HG03571 (cell line): Measurements from ENCODE around the gene ANKS1A.
"Not testable (repeated sequence)": the region's sequence is repeated elsewhere in the genome, so short reads cannot be mapped to it uniquely, and the experiment has no call there.

ENCODE experiments used
- ATAC-seq: cut with Tn5 transposase; IDR thresholded peaks from one replicate; pipeline ENCODE4 v1.9.1; 2021; ENCODE audit not compliant: unreplicated experiment

Gene ANKS1A

DNA sequence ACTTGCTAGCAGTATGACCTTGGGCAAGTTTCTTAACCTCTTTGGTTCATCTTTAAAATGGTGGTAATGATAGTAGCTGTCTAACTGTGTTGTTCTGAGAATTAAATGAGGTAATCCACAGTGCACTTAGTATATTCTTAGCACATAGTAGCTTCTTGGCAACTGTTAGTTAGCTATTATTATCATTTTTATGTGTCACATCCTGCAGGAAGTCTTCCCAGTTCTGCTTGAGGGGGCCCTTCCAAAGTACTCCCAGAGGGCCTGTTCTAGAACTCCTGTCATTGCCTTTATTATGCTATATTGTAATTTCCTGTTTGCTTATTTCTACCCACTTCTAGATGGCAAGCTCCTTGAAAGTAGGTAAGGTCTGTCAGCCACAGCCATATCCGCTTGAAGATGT, 30.6 kb downstream of the ANKS1A start:
- no peak for ATAC-seq

DNA sequence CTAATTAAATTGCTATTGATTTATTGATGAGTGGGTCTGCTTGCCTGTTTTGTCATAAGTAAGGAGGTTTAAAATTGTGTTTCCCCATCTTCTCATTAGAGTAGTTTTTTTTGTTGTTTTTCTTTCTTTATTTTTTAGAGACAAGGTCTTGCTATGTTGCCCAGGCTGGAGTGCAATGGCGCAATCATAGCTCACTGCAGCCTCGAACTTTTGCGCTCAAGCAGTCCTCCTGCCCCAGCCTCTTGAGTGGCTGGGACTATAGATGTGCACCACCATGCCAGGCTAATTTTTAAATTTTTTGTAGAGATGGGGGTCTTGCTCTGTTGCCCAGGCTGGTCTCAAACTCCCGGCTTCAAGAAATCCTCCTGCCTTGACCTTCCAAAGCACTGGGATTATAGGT, 31.0 kb downstream of the ANKS1A start:
- no peak for ATAC-seq

DNA sequence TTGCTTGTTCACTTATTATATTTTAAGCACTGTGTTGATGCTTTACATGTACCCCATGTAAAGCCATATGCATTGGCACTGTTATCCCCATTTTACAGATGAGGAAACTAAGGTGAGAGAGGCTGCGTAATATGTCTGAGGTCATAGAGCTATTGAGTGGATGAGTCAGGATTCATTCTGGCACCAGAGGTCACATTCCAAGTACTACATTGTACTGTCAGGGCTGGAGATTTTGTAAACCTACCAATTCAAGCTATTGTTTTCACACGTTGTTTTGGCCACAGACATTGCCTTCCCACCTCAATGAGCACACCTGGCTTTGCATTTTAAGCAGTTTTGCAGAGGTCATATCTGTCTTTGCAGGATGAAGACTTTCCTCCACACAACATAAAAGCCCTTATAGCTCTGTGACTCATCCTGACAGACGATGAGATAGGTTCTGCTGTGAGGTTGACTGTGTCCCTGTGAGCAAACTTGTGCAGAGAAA, 33.2 kb downstream of the ANKS1A start:
- no peak for ATAC-seq

- ATAC-seq, result no peak
Observed at GRCh38 chr6:34924831-34925625, 36.0 kb downstream of the ANKS1A start.

DNA sequence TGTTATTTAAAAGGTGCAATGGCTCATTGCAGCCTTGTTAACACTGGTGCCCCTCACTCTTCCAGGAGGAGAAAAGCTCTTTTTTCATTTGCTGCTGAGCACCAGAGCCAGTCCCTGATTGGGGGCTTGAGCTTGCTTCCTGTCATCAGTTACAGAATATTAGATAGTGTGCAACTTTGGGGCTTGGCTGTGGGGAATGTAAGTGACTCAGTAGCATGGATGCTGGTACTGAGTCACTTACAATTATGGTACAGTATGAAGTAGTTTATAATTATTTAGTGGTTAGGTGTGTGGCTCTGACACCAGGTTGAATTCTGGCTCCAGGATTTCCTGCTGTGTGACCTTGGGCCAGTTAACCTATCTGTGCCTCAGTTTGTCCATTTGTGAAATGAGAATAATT, 37.6 kb downstream of the ANKS1A start:
- no peak for ATAC-seq

GRCh38 chr6:34928220-34928619, 39.2 kb downstream of the ANKS1A start:
- no peak for ATAC-seq

DNA sequence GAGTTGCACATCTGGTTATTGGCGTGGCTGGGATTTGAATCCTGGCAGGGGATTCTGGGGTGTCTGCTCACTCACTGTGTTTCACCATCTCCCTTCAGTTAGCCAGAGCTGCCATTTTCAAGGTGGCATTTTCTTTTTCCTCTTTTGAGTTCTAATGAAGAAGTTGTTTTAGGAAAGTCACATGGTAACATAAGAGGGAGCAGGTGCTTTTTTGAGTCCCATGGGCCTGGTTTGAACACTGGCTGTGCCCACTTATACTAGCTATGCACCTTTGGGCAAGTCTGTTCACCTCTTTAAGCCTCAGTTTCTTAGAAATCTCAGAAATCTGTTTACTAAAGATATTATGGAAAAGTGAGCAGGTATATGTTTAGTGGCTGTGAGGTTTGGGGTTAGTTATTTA, 39.6 kb downstream of the ANKS1A start:
- ATAC-seq, result no peak

- ATAC-seq, result no peak
Observed at GRCh38 chr6:34929241-34929978, 40.4 kb downstream of the ANKS1A start.

DNA sequence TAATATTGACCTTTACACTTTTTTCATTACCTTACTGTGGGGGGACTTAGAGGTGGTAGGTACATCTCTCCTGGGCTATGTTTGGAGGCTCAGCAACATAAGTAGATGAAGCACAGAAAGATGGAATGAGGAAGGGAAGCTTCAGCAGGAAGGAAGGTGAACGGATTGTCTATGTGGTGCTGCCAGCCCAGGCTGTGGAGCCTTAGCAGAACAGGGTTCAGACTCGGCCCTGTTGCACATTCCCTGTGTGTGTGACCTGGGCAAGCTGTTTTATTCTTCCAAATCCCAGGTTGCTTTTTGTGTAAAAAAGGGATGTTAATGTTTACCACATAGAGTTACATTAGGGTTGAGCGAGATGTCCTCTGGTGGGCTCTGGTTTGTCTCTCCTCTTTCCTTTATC, 41.2 kb downstream of the ANKS1A start:
- no peak for ATAC-seq

DNA sequence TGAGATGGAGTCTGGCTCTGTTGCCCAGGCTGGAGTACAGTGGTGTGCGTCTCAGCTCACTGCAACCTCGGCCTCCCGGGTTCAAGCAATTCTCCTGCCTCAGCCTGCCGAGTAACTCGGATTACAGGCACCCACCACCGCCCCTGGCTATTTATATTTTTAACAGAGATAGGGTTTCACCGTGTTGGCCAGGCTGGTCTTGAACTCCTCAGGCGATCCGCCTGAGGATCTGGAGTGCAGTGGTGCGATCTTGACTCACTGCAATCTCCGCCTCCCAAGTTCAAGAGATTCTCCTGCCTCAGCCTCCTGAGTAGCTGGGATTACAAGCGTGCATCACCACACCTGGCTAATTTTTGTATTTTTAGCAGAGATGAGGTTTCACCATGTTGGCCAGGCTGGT, 43.1 kb downstream of the ANKS1A start:
- not testable (repeated sequence) for ATAC-seq

- no peak for ATAC-seq
Observed at GRCh38 chr6:34934516-34934915, 45.5 kb downstream of the ANKS1A start.

DNA sequence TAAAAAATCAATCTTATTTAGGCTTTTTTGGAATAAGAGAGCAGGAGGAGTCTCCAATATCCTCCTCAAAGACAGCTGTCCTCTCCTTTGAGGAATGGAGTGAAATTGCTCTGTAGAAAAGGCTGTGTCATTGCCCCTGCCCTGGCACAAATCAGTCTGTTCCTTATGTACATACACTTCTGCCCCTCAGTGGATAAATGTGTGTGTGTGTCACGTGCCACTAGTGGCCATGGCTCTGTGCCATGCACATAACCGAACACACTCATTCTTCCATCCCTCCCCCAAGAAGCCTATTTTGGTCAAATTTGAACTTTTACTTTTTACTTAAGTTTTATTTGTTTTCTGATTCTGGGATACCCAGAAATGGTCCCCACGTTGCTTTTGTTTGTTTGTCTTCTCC, 49.2 kb downstream of the ANKS1A start:
- no peak for ATAC-seq

- ATAC-seq, result no peak
Observed at GRCh38 chr6:34940030-34940434, 51.0 kb downstream of the ANKS1A start.

GRCh38 chr6:34941421-34941820, 52.4 kb downstream of the ANKS1A start:
- no peak for ATAC-seq

- no peak for ATAC-seq
Observed at GRCh38 chr6:34945317-34945716, 56.3 kb downstream of the ANKS1A start.

GRCh38 chr6:34947561-34947960, 58.5 kb downstream of the ANKS1A start:
- ATAC-seq, result no peak

GRCh38 chr6:34949636-34950035, 60.6 kb downstream of the ANKS1A start:
- ATAC-seq, result no peak

DNA sequence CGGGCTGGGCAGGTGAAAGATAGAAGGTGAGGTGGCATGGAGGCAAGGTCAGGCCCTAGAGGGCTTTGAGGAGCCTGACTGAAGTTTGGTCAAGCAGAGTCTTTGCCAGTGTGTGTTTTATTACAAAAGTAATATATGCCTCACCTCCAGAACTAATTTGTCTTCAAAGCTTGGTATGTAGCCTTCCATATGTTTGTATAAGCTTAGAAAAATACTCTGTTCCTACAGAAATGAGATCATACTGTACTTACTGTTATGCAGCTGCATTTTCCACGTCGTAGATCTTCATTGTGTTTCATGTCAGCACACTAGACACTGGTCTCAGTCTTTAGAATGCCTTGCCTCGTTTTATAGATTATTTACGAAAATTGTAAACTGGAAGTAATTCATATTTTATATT, 61.8 kb downstream of the ANKS1A start:
- no peak for ATAC-seq

DNA sequence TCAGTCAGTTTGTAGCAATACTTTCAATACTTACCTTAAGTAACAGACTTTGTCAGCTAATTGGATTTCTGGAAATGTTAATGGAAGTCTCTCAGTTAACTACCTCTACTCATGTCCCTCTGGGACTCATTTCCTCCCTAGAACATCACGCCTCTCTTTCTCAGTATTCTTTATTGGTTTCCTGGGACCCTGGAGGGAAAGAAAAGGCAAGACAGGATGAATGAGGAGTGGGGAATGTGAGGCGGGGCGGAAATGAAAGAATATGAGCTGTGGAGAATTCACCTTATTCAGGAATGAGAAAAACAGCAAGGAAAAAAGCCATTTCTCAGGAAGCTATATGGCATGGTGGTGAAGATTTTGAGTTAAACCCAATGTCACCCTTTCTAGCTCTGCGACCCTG, 62.7 kb downstream of the ANKS1A start:
- no peak for ATAC-seq

GRCh38 chr6:34953061-34954025, 64.3 kb downstream of the ANKS1A start:
- ATAC-seq, result no peak

- ATAC-seq, result no peak
Observed at GRCh38 chr6:34955442-34955841, 66.4 kb downstream of the ANKS1A start.
